ENCODE measurements around the gene PAK4. TPM values are rescaled to one million over a fixed set of nuclear protein-coding genes. Genes with fewer than 3 reads are reported as not detected.

The PAK4 gene
- total RNA-seq, 1 experiment from 2014 or later = 69.8 TPM

- CTCF ChIA-PET = interaction anchor here (1.0 to 3.1 kb wide), 7 partner anchors 9 to 199 kb away, joined by 3 to 12 read pairs (median 4); partner anchors contain the start of gene GMFG
- H3K27me3 Mint-ChIP-seq (ENCODE audit: low read depth) = peaks cover 51% of the 10 kb centered on the region
- DNase-seq (ENCODE audit: low spot score) (no peak), ATAC-seq (peak; percentile 31; the same call in 1 of the 2 replicates)
- no peak within 1 kb of the TSS for H3K27ac Mint-ChIP-seq
- POLR2A ChIA-PET = interaction anchor here (0.6 kb wide), 1 partner anchor 80 kb away, joined by 10 read pairs; no protein-coding TSS in a partner anchor
- H3K4me1 Mint-ChIP-seq = no peaks in the 10 kb centered on the region; the same call in 1 of the 2 replicates
- no peaks in the 10 kb centered on the region for H3K36me3 Mint-ChIP-seq
- no peaks in the 10 kb centered on the region for H3K9me3 Mint-ChIP-seq
- peak within 1 kb of the TSS; percentile 29; the same call in 1 of the 2 replicates for H3K4me3 Mint-ChIP-seq
- TF ChIP-seq ZNF138 (CRISPR knock-in tag; conservative IDR thresholded peaks at IDR 0.05) = no peak
- no peak for TF ChIP-seq GTF2I (CRISPR knock-in tag; conservative IDR thresholded peaks at IDR 0.05)
- TF ChIP-seq E2F1 (CRISPR knock-in tag; IDR thresholded peaks at IDR 0.05) = no peak
- TF ChIP-seq HMGXB4 (CRISPR knock-in tag; IDR thresholded peaks at IDR 0.05) = no peak
- no peak for TF ChIP-seq PRDM15 (CRISPR knock-in tag; IDR thresholded peaks at IDR 0.05)
- no peak for TF ChIP-seq KAT7 (CRISPR knock-in tag; IDR thresholded peaks at IDR 0.05; ENCODE audit: borderline replicate concordance)
- no peak for TF ChIP-seq FOXK1 (CRISPR knock-in tag; IDR thresholded peaks at IDR 0.05)
- TF ChIP-seq TEAD4 (CRISPR knock-in tag; IDR thresholded peaks at IDR 0.05) = no peak
- no peak for TF ChIP-seq AFF4 (CRISPR knock-in tag; IDR thresholded peaks at IDR 0.05; ENCODE audit: borderline replicate concordance)
- no peak for TF ChIP-seq GRHL2 (CRISPR knock-in tag; IDR thresholded peaks at IDR 0.05; ENCODE audit: insufficient replicate concordance, severe bottlenecking)
- no peak for TF ChIP-seq FOXP1 (CRISPR knock-in tag; IDR thresholded peaks at IDR 0.05; ENCODE audit: borderline replicate concordance)
- no peak for TF ChIP-seq NFYB (CRISPR knock-in tag; conservative IDR thresholded peaks at IDR 0.05; ENCODE audit: low read depth)
- no peak for TF ChIP-seq NFE2L1 (CRISPR knock-in tag; IDR thresholded peaks at IDR 0.05)
- no peak for TF ChIP-seq ZMAT4 (CRISPR knock-in tag; IDR thresholded peaks at IDR 0.05)
- no peak for TF ChIP-seq ARID4B (CRISPR knock-in tag; IDR thresholded peaks at IDR 0.05; ENCODE audit: borderline replicate concordance)
- no peak for TF ChIP-seq ZSCAN18 (CRISPR knock-in tag; IDR thresholded peaks at IDR 0.05)
- TF ChIP-seq NR2C2 (CRISPR knock-in tag; IDR thresholded peaks at IDR 0.05) = no peak
Observed at GRCh38 chr19:39203372-39204341, 78.1 kb downstream of the PAK4 start, which contains the start of gene SYCN. Gene SYCN (minus strand): TSS chr19:39204263. CDS start chr19:39204254, 9 bp downstream.
